ENCODE results near the gene ZNF407. TPM values are rescaled to one million over a fixed set of nuclear protein-coding genes. Genes with fewer than 3 reads are reported as not detected.
A peak's percentile ranks its signal among the peaks of the same experiment; 100 is the strongest.

Gene ZNF407
- total RNA-seq, 2 donors from 2014 or later: 13.0 to 13.9 TPM

GRCh38 chr18:74796211-74796610 lies 198.5 kb downstream of the ZNF407 start:
- no peak for DNase-seq
- ATAC-seq: no peak
- intact Hi-C loops (cut with DNase I, micrococcal nuclease): no loop called here

GRCh38 chr18:74796841-74797576 lies 199.3 kb downstream of the ZNF407 start:
- DNase-seq: no peak
- intact Hi-C loops (cut with DNase I, micrococcal nuclease): no loop called here
- ATAC-seq: peak; percentile 41

- no peak for ATAC-seq
- DNase-seq: no peak
- intact Hi-C loops (cut with DNase I, micrococcal nuclease): no loop called here
Observed at GRCh38 chr18:74797577-74798151, 200.0 kb downstream of the ZNF407 start.

- ATAC-seq: no peak
- intact Hi-C loops (cut with DNase I, micrococcal nuclease): no loop called here
Observed at GRCh38 chr18:74799542-74799941, 201.9 kb downstream of the ZNF407 start.

GRCh38 chr18:74800098-74800497 lies 202.4 kb downstream of the ZNF407 start:
- no peak for ATAC-seq
- intact Hi-C loops (cut with DNase I, micrococcal nuclease): no loop called here

More at GRCh38 chr18:74799542-74799941, 201.9 kb downstream of the ZNF407 start:
- DNase-seq: no peak

GRCh38 chr18:74803117-74803516 lies 205.4 kb downstream of the ZNF407 start:
- intact Hi-C loops (cut with DNase I, micrococcal nuclease): no loop called here
- ATAC-seq (no peak), DNase-seq (no peak)

More at GRCh38 chr18:74800098-74800497, 202.4 kb downstream of the ZNF407 start:
- no peak for DNase-seq

- DNase-seq: no peak
- intact Hi-C loops (cut with DNase I, micrococcal nuclease): no loop called here
- no peak for ATAC-seq
Observed at GRCh38 chr18:74803769-74804168, 206.1 kb downstream of the ZNF407 start.

GRCh38 chr18:74804677-74805076 lies 207.0 kb downstream of the ZNF407 start:
- no peak for DNase-seq
- intact Hi-C loops (cut with DNase I, micrococcal nuclease): no loop called here
- ATAC-seq: no peak

- ATAC-seq (peak; percentile 99), DNase-seq (peak; percentile 60 to 73)
- intact Hi-C loops (cut with DNase I, micrococcal nuclease): no loop called here
Observed at GRCh38 chr18:74806073-74806472, 208.4 kb downstream of the ZNF407 start.

GRCh38 chr18:74806700-74807416 lies 209.2 kb downstream of the ZNF407 start:
- DNase-seq: no peak
- intact Hi-C loops (cut with DNase I, micrococcal nuclease): no loop called here

GRCh38 chr18:74817576-74817975 lies 219.9 kb downstream of the ZNF407 start:
- ATAC-seq: no peak
- no peak for DNase-seq
- intact Hi-C loops (cut with DNase I, micrococcal nuclease): no loop called here

More at GRCh38 chr18:74806700-74807416, 209.2 kb downstream of the ZNF407 start:
- peak; percentile 24 for ATAC-seq

- no peak for ATAC-seq
- intact Hi-C loops (cut with DNase I, micrococcal nuclease): no loop called here
- no peak for DNase-seq
Observed at GRCh38 chr18:74818516-74819175, 221.0 kb downstream of the ZNF407 start.

GRCh38 chr18:74819433-74820059 lies 221.9 kb downstream of the ZNF407 start:
- intact Hi-C loops (cut with DNase I, micrococcal nuclease): no loop called here
- peak; percentile 51 for ATAC-seq
- DNase-seq: no peak

- DNase-seq (no peak), ATAC-seq (no peak)
- intact Hi-C loops (cut with DNase I, micrococcal nuclease): no loop called here
Observed at GRCh38 chr18:74820160-74820780, 222.6 kb downstream of the ZNF407 start.

- intact Hi-C loops (cut with DNase I, micrococcal nuclease): no loop called here
- DNase-seq (no peak), ATAC-seq (no peak)
Observed at GRCh38 chr18:74825460-74825859, 227.8 kb downstream of the ZNF407 start.

- intact Hi-C loops (cut with DNase I, micrococcal nuclease): no loop called here
- ATAC-seq: no peak
- DNase-seq: no peak
Observed at GRCh38 chr18:74826572-74826971, 228.9 kb downstream of the ZNF407 start.

- DNase-seq (no peak), ATAC-seq (no peak)
- intact Hi-C loops (cut with DNase I, micrococcal nuclease): no loop called here
Observed at GRCh38 chr18:74828200-74828599, 230.5 kb downstream of the ZNF407 start.

GRCh38 chr18:74831571-74832250 lies 234.0 kb downstream of the ZNF407 start:
- DNase-seq (no peak), ATAC-seq (no peak)
- intact Hi-C loops (cut with DNase I, micrococcal nuclease): no loop called here

All from left colon (tissue), 2 donors.